ENCODE data around the gene ARHGAP6. TPM values are rescaled to one million over a fixed set of nuclear protein-coding genes. Genes with fewer than 3 reads are reported as not detected.

Gene ARHGAP6
- total RNA-seq, 1 experiment from 2014 or later = 0.07 TPM

GRCh38 chrX:11531226-11531625 lies 134.5 kb downstream of the ARHGAP6 start:
- Histone ChIP-seq H3K9me3 (ENCODE audit: control insufficient read depth, low read depth, low read length) (no peaks in the 10 kb centered on the region), H3K56ac (ENCODE audit: insufficient read length, low read depth, low read length) (no peak overlapping the region), H3K23me2 (ENCODE audit: insufficient read length, low read depth, low read length, poor library complexity, severe bottlenecking) (no peaks in the 10 kb centered on the region), H2AFZ (ENCODE audit: low read length) (no peak overlapping the region), H3T11ph (ENCODE audit: low read length) (no peak overlapping the region), H4K8ac (replicated peaks; ENCODE audit: insufficient read length, low read depth, low read length) (no peak overlapping the region), H2BK15ac (ENCODE audit: low read depth, low read length) (no peak overlapping the region), H3K14ac (ENCODE audit: insufficient read depth, low read length) (no peak overlapping the region), H3K4me2 (ENCODE audit: insufficient read depth, insufficient read length, low read length) (no peak overlapping the region), H3K79me2 (ENCODE audit: insufficient read depth, low read length) (no peaks in the 10 kb centered on the region), H4K91ac (ENCODE audit: insufficient read length, low read depth, low read length) (no peak overlapping the region), H2AK5ac (ENCODE audit: insufficient read length, low read length) (no peak overlapping the region), H3K27me3 (ENCODE audit: insufficient read depth, low read length) (no peaks in the 10 kb centered on the region; the same call in 1 of the 2 replicates), H2BK12ac (ENCODE audit: insufficient read length, low read depth, low read length) (no peak overlapping the region), H4K5ac (ENCODE audit: insufficient read length, low read depth, low read length) (no peak overlapping the region), H3K18ac (ENCODE audit: insufficient read length, low read depth, low read length) (no peak overlapping the region), H2BK120ac (ENCODE audit: low read depth, low read length, poor library complexity, severe bottlenecking) (no peak overlapping the region), H3K4ac (ENCODE audit: low read depth, low read length) (no peak overlapping the region), H3K23ac (ENCODE audit: insufficient read length, low read depth, low read length) (no peak overlapping the region), H2BK20ac (ENCODE audit: low read depth, low read length, poor library complexity, severe bottlenecking) (no peak overlapping the region), H3K79me1 (ENCODE audit: insufficient read depth, low read depth, low read length, poor library complexity, severe bottlenecking) (no peaks in the 10 kb centered on the region), H3K4me1 (ENCODE audit: insufficient read depth, low read length) (no peaks in the 10 kb centered on the region), H4K20me1 (ENCODE audit: control insufficient read depth, insufficient read depth, insufficient read length) (no peaks in the 10 kb centered on the region), H2BK5ac (ENCODE audit: insufficient read length, low read length) (no peak overlapping the region), H3K9ac (ENCODE audit: extremely low read depth, insufficient read length, low read length) (no peak overlapping the region), H3K27ac (ENCODE audit: insufficient read length, low read depth, low read length) (no peak overlapping the region)
- Mint-ChIP-seq H3K27ac (no peak overlapping the region), H3K36me3 (ENCODE audit: insufficient read depth in 1 of 3, low read depth in 3 of 3) (no peaks in the 10 kb centered on the region), H3K9me3 (peaks cover 35 to 52% of the 10 kb centered on the region in 2 experiments), H3K27me3 (ENCODE audit: low read depth) (peaks cover 5% of the 10 kb centered on the region), H3K4me3 (no peak overlapping the region), H3K4me1 (peaks cover 0 to 3% of the 10 kb centered on the region in 2 experiments; a peak in 1 of 4 replicates)
- WGBS (ENCODE audit: extremely low coverage, insufficient read length, low lambda C conversion rate) = no CpG with 5 or more reads among the region's 1 CpG
- TF ChIP-seq, protein P1, sequence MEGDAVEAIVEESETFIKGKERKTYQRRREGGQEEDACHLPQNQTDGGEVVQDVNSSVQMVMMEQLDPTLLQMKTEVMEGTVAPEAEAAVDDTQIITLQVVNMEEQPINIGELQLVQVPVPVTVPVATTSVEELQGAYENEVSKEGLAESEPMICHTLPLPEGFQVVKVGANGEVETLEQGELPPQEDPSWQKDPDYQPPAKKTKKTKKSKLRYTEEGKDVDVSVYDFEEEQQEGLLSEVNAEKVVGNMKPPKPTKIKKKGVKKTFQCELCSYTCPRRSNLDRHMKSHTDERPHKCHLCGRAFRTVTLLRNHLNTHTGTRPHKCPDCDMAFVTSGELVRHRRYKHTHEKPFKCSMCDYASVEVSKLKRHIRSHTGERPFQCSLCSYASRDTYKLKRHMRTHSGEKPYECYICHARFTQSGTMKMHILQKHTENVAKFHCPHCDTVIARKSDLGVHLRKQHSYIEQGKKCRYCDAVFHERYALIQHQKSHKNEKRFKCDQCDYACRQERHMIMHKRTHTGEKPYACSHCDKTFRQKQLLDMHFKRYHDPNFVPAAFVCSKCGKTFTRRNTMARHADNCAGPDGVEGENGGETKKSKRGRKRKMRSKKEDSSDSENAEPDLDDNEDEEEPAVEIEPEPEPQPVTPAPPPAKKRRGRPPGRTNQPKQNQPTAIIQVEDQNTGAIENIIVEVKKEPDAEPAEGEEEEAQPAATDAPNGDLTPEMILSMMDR (conservative IDR thresholded peaks at IDR 0.05) = 0 out of 3 replicates have a peak, but pooled peaks have one; percentile 12
- no peak for DNase-seq

Data from H9 (cell line).